ENCODE measurements around the gene MARVELD1.

MARVELD1 gene

GRCh38 chr10:97690133-97690532 is 23.4 kb upstream of the MARVELD1 start:
- DNase-seq (ENCODE audit: low spot score) = no peak

GRCh38 chr10:97698072-97698655 is 15.4 kb upstream of the MARVELD1 start:
- peak; percentile 47 for DNase-seq (ENCODE audit: low spot score)

GRCh38 chr10:97701438-97702069 is 12.0 kb upstream of the MARVELD1 start:
- DNase-seq (ENCODE audit: low spot score) = peak; percentile 71

GRCh38 chr10:97703398-97704067 is 10.0 kb upstream of the MARVELD1 start:
- DNase-seq (ENCODE audit: low spot score) = no peak

- DNase-seq (ENCODE audit: low spot score) = no peak
Observed at GRCh38 chr10:97704341-97704740, 9.2 kb upstream of the MARVELD1 start.

- DNase-seq (ENCODE audit: low spot score) = no peak
Observed at GRCh38 chr10:97705006-97705670, 8.4 kb upstream of the MARVELD1 start.

GRCh38 chr10:97707134-97707861 is 6.2 kb upstream of the MARVELD1 start:
- no peak for DNase-seq (ENCODE audit: low spot score)

- no peak for DNase-seq (ENCODE audit: low spot score)
Observed at GRCh38 chr10:97708167-97708566, 5.4 kb upstream of the MARVELD1 start.

- DNase-seq (ENCODE audit: low spot score) = peak; percentile 41
Observed at GRCh38 chr10:97708976-97709946, 4.3 kb upstream of the MARVELD1 start.

GRCh38 chr10:97711640-97712572 is 1.6 kb upstream of the MARVELD1 start:
- DNase-seq (ENCODE audit: low spot score) = no peak

- peak; percentile 71 for DNase-seq (ENCODE audit: low spot score)
Observed at GRCh38 chr10:97713826-97714400, 383 bp downstream of the MARVELD1 start.

- DNase-seq (ENCODE audit: low spot score) = peak; percentile 80
Observed at GRCh38 chr10:97714401-97715258, 1.1 kb downstream of the MARVELD1 start.

GRCh38 chr10:97715259-97715874 is 1.8 kb downstream of the MARVELD1 start:
- no peak for DNase-seq (ENCODE audit: low spot score)

- no peak for DNase-seq (ENCODE audit: low spot score)
Observed at GRCh38 chr10:97717627-97718026, 4.1 kb downstream of the MARVELD1 start.

- DNase-seq (ENCODE audit: low spot score) = no peak
Observed at GRCh38 chr10:97718178-97718577, 4.6 kb downstream of the MARVELD1 start.

- no peak for DNase-seq (ENCODE audit: low spot score)
Observed at GRCh38 chr10:97718659-97719142, 5.2 kb downstream of the MARVELD1 start.

- no peak for DNase-seq (ENCODE audit: low spot score)
Observed at GRCh38 chr10:97719602-97720001, 6.1 kb downstream of the MARVELD1 start.

Measured in D341Med (cell line).